Activated gamma-delta T cell (primary cell): Measurements from ENCODE around the gene TP53INP2.
A peak's percentile ranks its signal among the peaks of the same experiment; 100 is the strongest.
"Not testable (repeated sequence)": the region's sequence is repeated elsewhere in the genome, so short reads cannot be mapped to it uniquely, and the experiment has no call there.

Experiments used
- DNase-seq: peaks from one replicate; lab custom pipeline; 2025; lab: John Stamatoyannopoulos, UW
- total RNA-seq, 2 donors: gene quantifications; one replicate each; lab custom pipeline; 2026; lab: John Stamatoyannopoulos, UW

Gene TP53INP2
- 2.5 to 2.7 reads per million in 2 donors for total RNA-seq

GRCh38 chr20:34704177-34705007 lies at the start of gene TP53INP2:
TSS of gene TP53INP2 (plus strand) at chr20:34704344. CDS start at chr20:34708740, 4,396 bp downstream.
- peak; percentile 84 for DNase-seq

DNA sequence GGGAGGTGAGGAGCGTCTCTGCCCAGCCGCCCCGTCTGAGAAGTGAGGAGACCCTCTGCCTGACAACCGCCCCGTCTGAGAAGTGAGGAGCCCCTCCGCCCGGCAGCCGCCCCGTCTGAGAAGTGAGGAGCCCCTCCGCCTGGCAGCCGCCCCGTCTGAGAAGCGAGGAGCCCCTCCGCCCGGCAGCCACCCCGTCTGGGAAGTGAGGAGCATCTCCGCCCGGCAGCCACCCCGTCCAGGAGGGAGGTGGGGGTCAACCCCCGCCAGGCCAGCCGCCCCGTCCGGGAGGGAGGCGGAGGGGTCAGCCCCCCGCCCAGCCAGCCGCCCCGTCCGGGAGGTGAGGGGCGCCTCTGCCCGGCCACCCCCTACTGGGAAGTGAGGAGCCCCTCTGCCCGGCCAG lies 45.5 kb upstream of the TP53INP2 start:
- not testable (repeated sequence) for DNase-seq

DNA sequence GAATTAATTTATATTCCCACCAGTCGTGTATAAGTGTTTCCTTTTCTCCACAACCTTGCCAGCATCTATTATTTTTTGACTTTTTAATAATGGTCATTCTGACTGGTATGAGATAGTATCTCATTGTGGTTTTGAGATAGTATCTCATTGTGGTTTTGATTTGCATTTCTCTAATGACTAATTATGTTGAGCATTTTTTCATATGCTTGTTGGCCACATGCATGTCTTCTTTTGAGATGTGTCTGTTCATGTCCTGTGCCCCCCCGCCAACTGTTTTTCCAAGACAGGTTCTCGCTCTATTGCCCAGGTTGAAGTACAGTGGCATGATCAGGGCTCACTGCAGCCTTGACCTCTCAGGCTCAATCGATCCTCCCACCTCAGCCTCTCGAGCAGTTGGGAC lies 42.3 kb upstream of the TP53INP2 start:
- not testable (repeated sequence) for DNase-seq

GRCh38 chr20:34663213-34663943 lies 40.8 kb upstream of the TP53INP2 start:
- DNase-seq, result no peak

DNA sequence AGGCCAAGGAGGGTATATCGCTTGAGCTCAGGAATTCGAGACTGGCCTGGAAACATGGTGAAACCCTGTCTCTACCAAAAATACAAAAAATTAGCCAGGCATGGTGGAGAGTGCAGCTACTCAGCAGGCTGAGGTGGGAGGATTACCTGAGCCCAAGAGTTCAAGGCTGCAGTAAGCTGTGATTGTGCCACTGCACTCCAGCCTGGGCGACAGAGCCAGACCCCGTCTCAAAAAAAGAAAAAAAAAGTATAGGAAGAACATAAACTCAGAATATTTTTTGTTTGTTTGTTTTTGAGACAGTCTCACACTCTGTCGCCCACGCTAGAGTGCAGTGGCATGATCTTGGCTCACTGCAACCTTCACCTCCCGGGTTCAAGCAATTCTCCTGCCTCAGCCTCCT lies 39.4 kb upstream of the TP53INP2 start:
- not testable (repeated sequence) for DNase-seq

GRCh38 chr20:34669094-34669493 lies 35.0 kb upstream of the TP53INP2 start:
- DNase-seq, result no peak

DNA sequence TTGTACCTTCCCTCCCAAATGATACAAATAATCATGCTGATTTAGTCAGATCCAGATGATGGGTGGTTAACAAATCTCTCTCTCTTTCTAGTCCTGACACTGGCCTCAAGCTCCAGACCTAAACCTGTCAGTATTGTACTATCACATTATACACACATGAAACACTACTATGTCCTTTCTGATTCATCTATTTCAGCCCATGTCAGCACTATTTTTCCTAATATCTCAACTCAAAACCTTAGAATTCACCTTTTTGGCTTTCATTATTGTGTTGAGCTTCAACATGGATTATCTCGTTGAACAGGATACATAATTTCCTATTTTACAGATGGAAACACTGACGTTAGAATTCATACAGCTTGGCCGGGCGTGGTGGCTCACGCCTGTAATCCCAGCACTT lies 30.7 kb upstream of the TP53INP2 start:
- no peak for DNase-seq

- no peak for DNase-seq
Measured at GRCh38 chr20:34675561-34675960, 28.6 kb upstream of the TP53INP2 start.

- DNase-seq, result no peak
Measured at GRCh38 chr20:34675993-34676641, 28.0 kb upstream of the TP53INP2 start.

GRCh38 chr20:34676642-34677373 lies 27.3 kb upstream of the TP53INP2 start, which contains the start of gene PIGU:
TSS of gene PIGU (minus strand) at chr20:34677092. CDS start at chr20:34677085, 7 bp downstream.
- peak; percentile 95 for DNase-seq

- DNase-seq, result no peak
Measured at GRCh38 chr20:34680586-34681175, 23.5 kb upstream of the TP53INP2 start.

- DNase-seq, result no peak
Measured at GRCh38 chr20:34683667-34684066, 20.5 kb upstream of the TP53INP2 start.

DNA sequence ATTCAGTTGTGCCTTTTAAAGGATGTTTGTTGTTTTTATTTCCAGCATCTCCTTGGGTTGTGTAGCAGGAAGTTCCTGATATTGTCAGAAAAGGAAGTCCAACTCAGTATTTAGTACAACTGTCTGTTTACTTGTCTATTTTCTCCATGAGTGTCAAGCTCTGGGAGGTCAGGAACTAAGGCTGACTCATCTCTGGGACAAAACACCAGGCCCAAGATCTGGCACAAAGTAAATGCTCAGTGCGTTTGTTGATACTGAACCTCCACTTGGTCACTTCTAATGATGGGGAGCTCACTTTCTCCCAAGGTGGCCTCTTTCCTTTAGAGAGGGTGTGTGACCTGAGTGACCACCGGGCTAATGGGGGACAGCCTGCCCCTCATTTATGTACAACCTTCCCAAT lies 14.7 kb upstream of the TP53INP2 start:
- no peak for DNase-seq

GRCh38 chr20:34691838-34692237 lies 12.3 kb upstream of the TP53INP2 start:
- DNase-seq, result no peak

DNA sequence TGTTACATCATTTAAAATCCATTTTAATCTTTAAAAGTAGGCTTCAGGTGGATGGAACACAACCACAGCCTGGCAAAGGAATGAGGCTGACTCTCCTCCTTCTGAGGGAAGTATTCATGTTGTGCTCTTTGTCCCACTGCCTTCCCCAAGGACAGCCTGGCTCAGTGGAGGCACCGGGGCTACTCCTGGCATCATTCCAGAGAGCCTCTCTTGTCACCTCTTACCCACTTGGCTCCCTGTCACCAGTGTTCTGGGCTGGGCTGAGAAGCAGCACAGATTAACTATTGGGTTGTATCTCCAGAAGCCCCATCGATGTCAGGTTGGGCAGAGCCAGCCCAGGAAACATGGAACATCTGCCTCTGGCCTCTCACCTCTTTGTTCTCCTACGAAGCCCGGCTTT lies 10.7 kb upstream of the TP53INP2 start:
- DNase-seq, result no peak

DNA sequence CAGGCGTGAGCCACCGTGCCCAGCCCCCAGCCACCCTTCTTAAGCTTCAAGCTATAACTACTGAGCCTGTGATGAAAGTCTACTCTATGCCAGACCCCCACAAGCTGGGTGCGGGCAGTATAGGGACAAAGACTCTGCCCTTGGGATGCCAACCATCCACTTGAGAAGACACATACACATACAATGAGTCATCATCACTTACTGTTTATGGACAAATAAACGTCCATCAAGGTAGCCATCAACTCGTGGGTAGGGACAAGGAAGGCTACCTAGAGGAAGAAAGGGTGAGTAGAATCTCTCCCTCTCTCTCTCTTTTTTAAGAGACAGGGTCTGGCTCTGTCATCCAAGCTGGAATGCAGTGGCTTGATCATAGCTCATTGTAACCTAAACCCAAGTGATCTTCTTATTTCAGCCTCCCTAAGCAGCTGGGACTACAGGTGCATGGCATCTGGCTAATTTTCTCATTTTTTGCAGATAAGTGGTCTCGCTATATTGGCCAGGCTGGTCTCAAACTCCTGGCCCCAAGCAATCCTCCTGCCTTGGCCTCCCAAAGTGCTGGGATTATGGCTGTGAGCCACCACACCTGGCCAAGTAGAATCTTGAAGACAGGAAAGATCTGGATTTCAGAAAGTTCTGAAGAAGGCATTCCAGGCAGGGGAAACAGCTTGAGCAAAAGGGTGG lies 2.6 kb upstream of the TP53INP2 start:
- no peak for DNase-seq

DNA sequence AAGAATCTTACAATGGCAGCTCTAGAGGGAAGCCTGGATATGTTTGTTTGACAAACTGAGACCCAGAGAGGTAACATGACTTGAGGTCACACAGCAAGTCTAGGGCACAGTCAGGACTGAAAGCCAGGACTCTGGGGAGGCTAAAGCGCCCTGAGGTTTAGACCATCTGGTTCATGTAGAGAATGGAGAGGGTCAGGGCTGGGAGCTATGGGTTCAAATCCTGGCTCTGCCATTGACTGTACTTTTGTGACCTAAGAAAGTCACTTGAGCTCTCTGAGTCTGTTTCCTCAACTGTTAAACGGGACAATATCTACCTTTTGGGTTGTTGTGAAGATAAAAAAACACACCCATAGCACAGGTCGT lies 1.1 kb upstream of the TP53INP2 start:
- DNase-seq, result no peak

GRCh38 chr20:34703424-34704176 lies 544 bp upstream of the TP53INP2 start:
- DNase-seq, result no peak

- no peak for DNase-seq
Measured at GRCh38 chr20:34705008-34705396, 858 bp downstream of the TP53INP2 start.
